Tibial nerve (tissue), 4 donors: ENCODE data around the gene KLHL35.

ENCODE experiments used
- CTCF ChIP-seq, 5 experiments: fragments of 200-600 bp in 3 of 5; fragments of 450-650 bp in 2 of 5; sonication (generic) in 3 of 5; IDR thresholded peaks; one replicate each; pipeline ENCODE4 v1.5.1; 2016 to 2019; ENCODE audit warnings: antibody characterized with exemption in 5 of 5, mild to moderate bottlenecking in 3 of 5, moderate library complexity in 2 of 5
- EP300 ChIP-seq, 2 donors: sonication (generic); formaldehyde crosslinking; IDR thresholded peaks; one replicate each; pipeline ENCODE4 v1.6.1; 2017; ENCODE audit warnings: antibody characterized with exemption in 2 of 2, mild to moderate bottlenecking in 1 of 2

GRCh38 chr11:75380716-75381420 is 52.1 kb downstream of the KLHL35 start:
- TF ChIP-seq CTCF (IDR thresholded peaks at IDR 0.05), result no peak
- TF ChIP-seq EP300 (IDR thresholded peaks at IDR 0.05), result no peak
